ENCODE data around the gene PGLYRP4.

Gene PGLYRP4

GRCh38 chr1:153384958-153385580, 36.4 kb upstream of the PGLYRP4 start (continued):
- TF ChIP-seq TSHZ2 (CRISPR knock-in tag; IDR thresholded peaks at IDR 0.05) (no peak), GLIS3 (CRISPR knock-in tag; IDR thresholded peaks at IDR 0.05) (no peak), CSRNP3 (CRISPR knock-in tag; IDR thresholded peaks at IDR 0.05) (no peak)

- TF ChIP-seq SNAI2 (CRISPR knock-in tag; IDR thresholded peaks at IDR 0.05): no peak
- no peak for ATAC-seq
These were observed 32.1 kb upstream of the PGLYRP4 start for GRCh38 chr1:153380711-153381110.

GRCh38 chr1:153379591-153379990, 30.9 kb upstream of the PGLYRP4 start:
- TF ChIP-seq ZNF8 (CRISPR knock-in tag; IDR thresholded peaks at IDR 0.05): no peak
- no peak for TF ChIP-seq ZFP3 (CRISPR knock-in tag; IDR thresholded peaks at IDR 0.05)
- TF ChIP-seq ZNF70 (CRISPR knock-in tag; IDR thresholded peaks at IDR 0.05): no peak
- no peak for TF ChIP-seq ISL1 (CRISPR knock-in tag; IDR thresholded peaks at IDR 0.05)
- no peak for TF ChIP-seq TCF4 (CRISPR knock-in tag; IDR thresholded peaks at IDR 0.05; ENCODE audit: borderline replicate concordance)
- TF ChIP-seq PATZ1 (CRISPR knock-in tag; IDR thresholded peaks at IDR 0.05; ENCODE audit: borderline replicate concordance): no peak
- no peak for TF ChIP-seq BACH2 (CRISPR knock-in tag; IDR thresholded peaks at IDR 0.05; ENCODE audit: borderline replicate concordance)
- no peak for TF ChIP-seq CSRNP3 (CRISPR knock-in tag; IDR thresholded peaks at IDR 0.05)
- TF ChIP-seq POU6F1 (CRISPR knock-in tag; IDR thresholded peaks at IDR 0.05; ENCODE audit: borderline replicate concordance, low read depth): no peak
- TF ChIP-seq ZC3H10 (CRISPR knock-in tag; IDR thresholded peaks at IDR 0.05): no peak
- no peak for TF ChIP-seq GLIS3 (CRISPR knock-in tag; IDR thresholded peaks at IDR 0.05)
- no peak for TF ChIP-seq ZFP30 (CRISPR knock-in tag; IDR thresholded peaks at IDR 0.05)
- TF ChIP-seq SNAI2 (CRISPR knock-in tag; IDR thresholded peaks at IDR 0.05): no peak
- TF ChIP-seq TOX (CRISPR knock-in tag; IDR thresholded peaks at IDR 0.05; ENCODE audit: borderline replicate concordance): no peak
- no peak for TF ChIP-seq ZNF565 (CRISPR knock-in tag; conservative IDR thresholded peaks at IDR 0.05; ENCODE audit: low read depth)
- TF ChIP-seq CSDC2 (CRISPR knock-in tag; IDR thresholded peaks at IDR 0.05): no peak
- TF ChIP-seq ARNTL (CRISPR knock-in tag; IDR thresholded peaks at IDR 0.05; ENCODE audit: borderline replicate concordance, low read depth): no peak
- TF ChIP-seq PPARA (CRISPR knock-in tag; IDR thresholded peaks at IDR 0.05; ENCODE audit: borderline replicate concordance): no peak
- no peak for TF ChIP-seq OSR1 (CRISPR knock-in tag; IDR thresholded peaks at IDR 0.05)
- TF ChIP-seq RARB (CRISPR knock-in tag; IDR thresholded peaks at IDR 0.05): no peak
- no peak for ATAC-seq

All from SK-N-SH treated with all-trans-retinoic acid at 6 μM for 48 hours (cell line).